H1 (cell line): ENCODE data around the gene ICAM5. TPM values are rescaled to one million over a fixed set of nuclear protein-coding genes. Genes with fewer than 3 reads are reported as not detected.

ENCODE experiments used
- EZH2 ChIP-seq: fragments of 200-600 bp; sonication (generic); IDR thresholded peaks from 2 replicates; pipeline ENCODE4 v1.7.1; 2012; ENCODE audit warnings: low read depth, mild to moderate bottlenecking, moderate library complexity, low read length, inconsistent platforms; ENCODE audit not compliant: severe bottlenecking
- MAFK ChIP-seq: IDR thresholded peaks from 2 replicates; pipeline ENCODE4 v1.6.1; 2012; ENCODE audit warnings: low read depth, mild to moderate bottlenecking, improper control_type of control experiment, low read length
- NRF1 ChIP-seq: IDR thresholded peaks from 2 replicates; pipeline ENCODE4 v1.6.1; 2011; ENCODE audit warnings: mild to moderate bottlenecking, low read depth, low read length, improper control_type of control experiment
- POLR2AphosphoS5 ChIP-seq: IDR thresholded peaks from 2 replicates; pipeline ENCODE4 v1.6.1; 2011; ENCODE audit warnings: low read depth, low read length
- RFX5 ChIP-seq: IDR thresholded peaks from 2 replicates; pipeline ENCODE4 v1.6.1; 2011; ENCODE audit warnings: low read depth, low read length, improper control_type of control experiment, borderline replicate concordance
- TAF1 ChIP-seq: IDR thresholded peaks from 2 replicates; pipeline ENCODE4 v1.6.1; 2011; ENCODE audit warnings: mild to moderate bottlenecking, low read depth, low read length
- TBP ChIP-seq: IDR thresholded peaks from 2 replicates; pipeline ENCODE4 v1.6.1; 2011; ENCODE audit warnings: low read depth, low read length, improper control_type of control experiment
- polyA plus RNA-seq, 7 experiments: library from polyadenylated mRNA; depleted of rRNA in 3 of 7; stranded (reverse) in 5 of 7; unstranded in 2 of 7; fragments of >200 nt in 5 of 7; fragments of 200-250 nt in 2 of 7; gene quantifications; 1 replicate in 5 of 7; 2 replicates in 1 of 7; 4 replicates in 1 of 7; pipeline versions ENCODE4 v1.2.1 to v1.2.3, GENCODE V29; 2011 to 2013; ENCODE audit warnings: missing spikeins in 2 of 7, mixed read lengths in 2 of 7
- total RNA-seq: library from RNA; stranded (reverse); fragmentation: NEBNext Ultra II Directional; extraction: Animal tissue kit (Norgen Biotek cat#: 25700); gene quantifications from 2 replicates; pipeline ENCODE4 v1.2.1, GENCODE V29; 2021

ICAM5 gene
- total and polyA plus RNA-seq, 2 of the 8 experiments (the other 6 are each of a cell fraction or from before 2014, with no cell fraction given), result 3.9 to 4.8 TPM

DNA sequence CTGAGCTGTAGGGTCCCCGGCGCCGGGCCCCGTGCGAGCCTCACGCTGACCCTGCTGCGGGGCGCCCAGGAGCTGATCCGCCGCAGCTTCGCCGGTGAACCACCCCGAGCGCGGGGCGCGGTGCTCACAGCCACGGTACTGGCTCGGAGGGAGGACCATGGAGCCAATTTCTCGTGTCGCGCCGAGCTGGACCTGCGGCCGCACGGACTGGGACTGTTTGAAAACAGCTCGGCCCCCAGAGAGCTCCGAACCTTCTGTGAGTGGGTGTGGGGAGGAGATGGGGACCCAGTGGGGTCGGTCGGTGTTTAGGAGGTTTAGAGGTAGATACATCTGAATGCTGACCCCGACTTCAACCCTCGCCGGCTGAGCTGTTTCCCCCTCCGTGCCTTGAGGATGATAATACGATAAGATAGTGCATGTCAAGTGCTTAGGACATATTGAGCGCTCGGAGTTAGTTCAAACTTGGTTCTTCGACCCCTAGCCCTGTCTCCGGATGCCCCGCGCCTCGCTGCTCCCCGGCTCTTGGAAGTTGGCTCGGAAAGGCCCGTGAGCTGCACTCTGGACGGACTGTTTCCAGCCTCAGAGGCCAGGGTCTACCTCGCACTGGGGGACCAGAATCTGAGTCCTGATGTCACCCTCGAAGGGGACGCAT, 1.9 kb downstream of the ICAM5 start (continued):
- TF ChIP-seq TBP, result no peak
- TF ChIP-seq TAF1, result peak; percentile 19; the same call in 1 of the 2 replicates
- no peak for TF ChIP-seq NRF1
- no peak for TF ChIP-seq POLR2AphosphoS5
- TF ChIP-seq RFX5, result no peak
- TF ChIP-seq MAFK, result no peak
- TF ChIP-seq EZH2, result peak; percentile 69
- TF ChIP-seq, all 59 proteins: peak for 4
